Mesodermal cell (in vitro differentiated cells): ENCODE data around the gene FHL3.
"Not testable (repeated sequence)": the region's sequence is repeated elsewhere in the genome, so short reads cannot be mapped to it uniquely, and the experiment has no call there.

Experiments used
- H3K27ac ChIP-seq: 2 replicates; pipeline ENCODE4 v1.7.0; 2013; ENCODE audit warnings: mild to moderate bottlenecking, low read depth, low read length, moderate library complexity; ENCODE audit not compliant: severe bottlenecking
- H3K36me3 ChIP-seq: 2 replicates; pipeline ENCODE4 v1.7.1; 2013; ENCODE audit warnings: mild to moderate bottlenecking, low read length, moderate library complexity; ENCODE audit not compliant: control insufficient read depth, insufficient read depth
- H3K4me1 ChIP-seq: one replicate; pipeline ENCODE4 v1.7.1; 2013; ENCODE audit warnings: mild to moderate bottlenecking, low read length; ENCODE audit not compliant: insufficient read depth, control insufficient read depth, poor library complexity, severe bottlenecking
- H3K4me3 ChIP-seq: 2 replicates; pipeline ENCODE4 v1.7.0; 2013; ENCODE audit warnings: low read length, control low read depth, mild to moderate bottlenecking; ENCODE audit not compliant: insufficient read depth, poor library complexity, severe bottlenecking; ENCODE audit errors: extremely low read depth
- H3K9me3 ChIP-seq: 2 replicates; pipeline ENCODE4 v1.7.1; 2013; ENCODE audit warnings: mild to moderate bottlenecking, low read length, moderate library complexity; ENCODE audit not compliant: control insufficient read depth
- WGBS, 2 experiments: methylation state at CpG; one replicate each; pipeline ENCODE4 v1.1.5; 2013; ENCODE audit warnings: missing lambda C conversion rate in 2 of 2; ENCODE audit not compliant: insufficient coverage in 2 of 2; 5-methylcytosine and 5-hydroxymethylcytosine counted together

Gene FHL3

DNA sequence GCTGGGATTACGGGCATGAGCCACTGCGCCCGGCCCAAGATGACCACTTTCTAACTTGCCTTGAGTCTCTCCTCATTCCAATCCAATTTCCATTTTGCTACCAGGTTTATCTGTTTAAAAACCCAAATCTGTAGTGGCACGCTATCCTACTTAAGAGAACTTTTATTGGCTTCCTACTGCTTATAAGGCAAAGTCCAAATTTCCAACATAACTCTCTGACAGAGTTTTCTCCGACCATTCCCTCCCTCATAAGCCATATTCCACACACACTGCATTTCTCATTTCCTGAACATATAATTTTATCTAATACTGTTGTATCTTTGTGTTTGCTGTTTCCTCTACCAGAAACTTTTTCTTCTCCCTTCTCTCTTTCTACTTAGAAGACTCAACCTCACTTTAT, 30.7 kb downstream of the FHL3 start:
- 95 to 100% methylated on average over 4 of the region's 5 CpGs for WGBS, 2 experiments
- Histone ChIP-seq H3K4me1 (no peaks in the 10 kb centered on the region), H3K27ac (no peak overlapping the region), H3K9me3 (no peaks in the 10 kb centered on the region), H3K4me3 (no peak overlapping the region), H3K36me3 (peaks cover 66% of the 10 kb centered on the region)

- not testable (repeated sequence) for H3K27ac ChIP-seq, H3K4me3 ChIP-seq, H3K9me3 ChIP-seq, H3K4me1 ChIP-seq
- peaks cover 66% of the 10 kb centered on the region for H3K36me3 ChIP-seq
- WGBS, 2 experiments: 93% methylated on average over 2 of the region's 5 CpGs; no CpG with 5 or more reads in 1 of the 2 experiments
Measured at GRCh38 chr1:37973684-37974083, 31.6 kb downstream of the FHL3 start.

- peaks cover 90% of the 10 kb centered on the region for H3K36me3 ChIP-seq
- no peak overlapping the region for H3K27ac ChIP-seq
- H3K9me3 ChIP-seq: no peaks in the 10 kb centered on the region
- H3K4me1 ChIP-seq: no peaks in the 10 kb centered on the region
- no peak overlapping the region for H3K4me3 ChIP-seq
- 82 to 96% methylated on average over 3 to 4 of the region's 4 CpGs for WGBS, 2 experiments
Measured at GRCh38 chr1:37965301-37965700, 40.0 kb downstream of the FHL3 start.

GRCh38 chr1:37964106-37964505, 41.2 kb downstream of the FHL3 start:
- H3K27ac ChIP-seq, H3K9me3 ChIP-seq, H3K4me1 ChIP-seq, H3K4me3 ChIP-seq: not testable (repeated sequence)
- 50 to 88% methylated on average over 2 to 8 of the region's 12 CpGs for WGBS, 2 experiments
- peaks cover 92% of the 10 kb centered on the region for H3K36me3 ChIP-seq

- H3K27ac ChIP-seq: peak overlapping the region; percentile 53
- 89 to 100% methylated on average over 2 of the region's 2 CpGs for WGBS, 2 experiments
- no peak overlapping the region for H3K4me3 ChIP-seq
- peaks cover 23% of the 10 kb centered on the region for H3K4me1 ChIP-seq
- peaks cover 77% of the 10 kb centered on the region for H3K36me3 ChIP-seq
- H3K9me3 ChIP-seq: no peaks in the 10 kb centered on the region
Measured at GRCh38 chr1:37958690-37959089, 46.6 kb downstream of the FHL3 start.

DNA sequence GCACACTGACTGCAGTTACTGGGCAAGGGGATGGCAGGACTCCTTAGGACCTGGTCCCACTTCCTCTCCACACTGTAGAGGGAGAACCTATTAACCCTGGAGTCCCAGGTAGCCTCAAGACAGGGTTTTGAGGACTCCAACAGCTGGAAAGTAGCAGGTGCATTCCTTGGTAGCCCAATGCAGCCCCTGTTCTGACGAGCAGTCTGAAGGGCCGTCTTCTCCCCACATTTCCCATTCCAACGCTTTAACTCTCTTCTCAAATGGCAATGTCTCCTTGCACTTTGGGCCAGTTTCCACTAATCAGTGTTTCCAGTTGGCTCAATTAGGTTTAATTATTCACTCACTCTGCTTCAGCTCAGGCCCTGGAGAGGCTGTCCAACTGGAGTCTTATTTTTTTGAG, 49.6 kb downstream of the FHL3 start:
- WGBS, 2 experiments: 93 to 97% methylated on average over 3 of the region's 3 CpGs
- no peak overlapping the region for H3K27ac ChIP-seq
- H3K4me3 ChIP-seq: no peak overlapping the region
- H3K36me3 ChIP-seq: peaks cover 48% of the 10 kb centered on the region
- no peaks in the 10 kb centered on the region for H3K9me3 ChIP-seq
- H3K4me1 ChIP-seq: peaks cover 23% of the 10 kb centered on the region

DNA sequence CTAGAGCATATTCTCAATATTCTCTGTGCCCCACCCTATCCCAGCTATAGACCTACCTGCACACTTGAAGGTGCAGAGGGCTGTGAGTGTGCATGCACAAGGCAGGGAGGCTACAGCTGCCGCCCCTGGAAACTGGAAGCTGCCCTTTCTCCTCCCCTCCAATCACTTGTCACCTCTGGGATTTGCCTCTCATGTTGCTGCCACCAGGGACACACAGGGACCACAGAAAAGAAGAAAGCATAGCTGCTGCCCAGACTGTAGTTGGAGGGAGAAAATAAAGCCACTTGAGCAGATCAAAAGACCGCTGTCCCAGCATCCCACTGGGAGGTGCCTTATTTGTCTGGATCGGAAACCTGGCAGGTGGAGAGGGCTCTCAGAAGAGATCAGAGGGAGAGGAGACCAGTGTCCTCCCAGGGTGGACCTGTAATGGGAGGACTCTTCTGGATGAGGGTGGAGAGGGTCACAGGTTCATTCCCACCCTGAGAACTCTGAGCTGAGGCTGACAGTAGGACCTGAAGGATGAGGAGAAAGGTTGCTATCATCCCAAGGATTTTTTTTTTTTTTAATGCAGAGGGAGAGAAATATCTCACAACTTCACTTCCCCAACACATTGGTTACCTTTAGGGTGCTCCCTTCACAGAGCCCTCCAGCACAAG, 50.9 kb downstream of the FHL3 start:
- H3K36me3 ChIP-seq: peaks cover 36% of the 10 kb centered on the region
- H3K27ac ChIP-seq: no peak overlapping the region
- peaks cover 17% of the 10 kb centered on the region for H3K4me1 ChIP-seq
- H3K9me3 ChIP-seq: no peaks in the 10 kb centered on the region
- no peak overlapping the region for H3K4me3 ChIP-seq
- WGBS, 2 experiments: 58 to 68% methylated on average over 3 of the region's 3 CpGs

- no peaks in the 10 kb centered on the region for H3K9me3 ChIP-seq
- H3K27ac ChIP-seq: no peak overlapping the region
- H3K4me3 ChIP-seq: no peak overlapping the region
- WGBS, 2 experiments: 60 to 85% methylated on average over 1 to 3 of the region's 3 CpGs
- H3K4me1 ChIP-seq: peaks cover under 1% of the 10 kb centered on the region
- H3K36me3 ChIP-seq: peaks cover 21% of the 10 kb centered on the region
Measured at GRCh38 chr1:37952738-37953137, 52.6 kb downstream of the FHL3 start.

- Histone ChIP-seq H3K4me3 (no peak overlapping the region), H3K27ac (no peak overlapping the region), H3K9me3 (no peaks in the 10 kb centered on the region), H3K36me3 (peaks cover 14% of the 10 kb centered on the region), H3K4me1 (peaks cover 2% of the 10 kb centered on the region)
- WGBS, 2 experiments: 88 to 97% methylated on average over 3 of the region's 4 CpGs
Measured at GRCh38 chr1:37951783-37952624, 53.3 kb downstream of the FHL3 start.

DNA sequence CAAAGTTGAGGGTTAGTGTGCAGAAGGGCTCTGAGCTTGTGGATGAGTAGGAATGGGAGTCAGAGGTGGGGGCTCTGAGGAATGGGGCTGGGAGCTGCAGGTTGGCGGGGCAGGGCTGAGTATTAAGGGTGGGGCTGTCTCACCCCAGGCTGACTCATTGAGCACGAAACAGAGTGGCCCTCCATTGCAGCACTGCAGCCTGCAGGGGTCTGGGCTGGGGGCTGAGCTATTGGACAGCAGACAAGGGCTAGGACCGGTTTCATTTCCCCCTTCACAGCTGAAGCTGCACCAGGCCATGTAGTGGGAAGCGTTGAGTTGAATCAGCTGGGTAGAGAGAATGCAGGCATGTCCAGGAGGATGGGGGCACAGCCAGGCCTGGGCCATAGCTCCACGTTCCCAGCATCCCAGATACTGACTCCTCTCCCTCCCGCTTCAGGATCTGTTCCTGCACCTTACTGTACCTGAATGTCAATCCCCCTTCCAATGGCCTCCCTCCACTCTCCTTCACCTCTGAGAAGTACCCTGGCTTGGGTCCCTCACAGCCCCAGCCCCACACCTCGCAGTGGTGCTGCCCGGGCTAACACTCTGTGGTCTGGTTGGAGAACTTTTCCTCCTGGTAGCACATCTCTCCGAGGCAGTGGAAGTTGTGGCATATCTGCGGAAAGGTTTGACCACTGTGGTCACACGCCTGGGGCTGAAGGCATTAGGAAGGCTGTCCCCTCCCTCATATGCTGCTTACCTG, 54.1 kb downstream of the FHL3 start:
- H3K4me1 ChIP-seq: peaks cover 2% of the 10 kb centered on the region
- H3K9me3 ChIP-seq: no peaks in the 10 kb centered on the region
- no peak overlapping the region for H3K27ac ChIP-seq
- no peak overlapping the region for H3K4me3 ChIP-seq
- H3K36me3 ChIP-seq: peaks cover 6% of the 10 kb centered on the region
- 82 to 87% methylated on average over 9 to 10 of the region's 11 CpGs for WGBS, 2 experiments
